ENCODE results near the gene GNAO1. TPM values are rescaled to one million over a fixed set of nuclear protein-coding genes. Genes with fewer than 3 reads are reported as not detected.

GNAO1 gene
- polyA plus RNA-seq, 6 donors from 2014 or later, result 0.07 to 0.55 TPM; not detected in 4

DNA sequence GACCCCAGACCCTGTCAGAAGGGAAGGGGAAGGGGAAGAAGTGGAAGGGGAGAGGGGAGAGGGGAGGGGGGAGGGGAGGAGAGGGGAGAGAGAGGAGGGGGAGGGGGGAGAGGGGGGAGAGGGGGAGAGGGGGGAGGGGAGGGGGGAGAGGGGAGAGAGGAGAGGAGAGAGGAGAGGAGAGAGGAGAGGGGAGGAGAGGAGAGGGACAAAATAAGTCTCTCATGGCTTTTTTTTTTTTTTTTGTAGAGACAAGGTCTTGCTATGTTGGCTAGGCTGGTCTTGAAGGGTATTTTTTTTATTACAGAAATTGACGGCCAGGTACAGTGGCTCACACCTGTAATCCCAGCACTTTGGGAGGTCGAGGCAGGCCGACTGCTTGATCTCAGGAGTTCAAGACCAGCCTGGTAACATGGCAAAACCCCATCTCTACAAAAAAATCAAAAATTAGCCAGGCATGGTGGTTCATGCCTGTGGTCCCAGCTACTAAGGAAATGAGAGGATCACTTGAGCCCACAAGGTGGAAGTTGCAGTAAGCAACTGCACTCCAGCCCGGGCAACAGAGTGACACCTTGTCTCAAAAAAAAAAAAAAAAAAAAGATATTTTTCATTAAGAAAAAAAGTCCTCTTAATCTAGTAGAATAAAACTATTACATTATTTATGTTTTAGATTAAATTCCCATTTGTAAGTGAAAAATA is 214.8 kb downstream of the GNAO1 start:
- ATAC-seq (ENCODE audit: low read depth in 2 of 2), result no peak
- no peak overlapping the region for H3K4me3 Mint-ChIP-seq
- H3K9me3 Mint-ChIP-seq, result no peaks in the 10 kb centered on the region
- no peak for DNase-seq
- peak overlapping the region in 2 of 6 donors; percentile 78 to 79 for H3K27ac Mint-ChIP-seq
- H3K27me3 Mint-ChIP-seq, result no peaks in the 10 kb centered on the region
- H3K4me1 Mint-ChIP-seq, result peaks cover 3 to 11% (median 5%) of the 10 kb centered on the region in 3 donors
- H3K36me3 Mint-ChIP-seq, result peaks cover 14 to 26% of the 10 kb centered on the region in 2 donors

Other genes with a start within 250 kb of the GNAO1 start
- gene AMFR, start 234.1 kb downstream of the GNAO1 start, polyA plus RNA-seq (ENCODE audit: low read depth in 6 of 6), result 100 to 1,000 TPM in 3 of 6 donors, 10 to 100 TPM in 3; 54.4 to 290 (median 98.6) TPM

All from naive B cell (primary cell).